ENCODE data around the gene PLIN3.
A peak's percentile ranks its signal among the peaks of the same experiment; 100 is the strongest.
"Not testable (repeated sequence)": the region's sequence is repeated elsewhere in the genome, so short reads cannot be mapped to it uniquely, and the experiment has no call there.

Gene PLIN3

DNA sequence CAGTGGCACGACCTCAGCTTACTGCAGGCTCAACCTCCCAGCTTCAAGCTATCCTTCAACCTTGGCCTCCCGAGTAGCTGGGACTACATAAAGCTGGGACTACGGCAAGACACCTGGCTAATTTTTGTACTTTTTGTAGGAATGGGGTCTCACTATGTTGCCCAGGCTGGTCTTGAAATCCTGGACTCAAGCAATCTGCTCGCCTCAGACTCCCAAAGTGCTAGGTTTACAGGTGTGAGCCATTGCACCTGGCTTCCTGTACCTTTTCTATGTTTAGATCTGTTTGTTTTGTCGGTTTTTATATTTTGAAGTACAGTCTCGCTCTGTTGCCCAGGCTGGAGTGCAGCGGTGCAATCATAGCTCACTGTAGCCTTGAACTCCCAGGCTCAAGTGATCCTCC lies 18.4 kb downstream of the PLIN3 start:
- H3K4me2 ChIP-seq = peak overlapping the region; percentile 14; the same call in 1 of the 2 replicates
- no peak for TF ChIP-seq Cebpa-rat (IDR thresholded peaks at IDR 0.05)
- H3K4me1 ChIP-seq = peaks cover 31% of the 10 kb centered on the region
- peaks cover 100% of the 10 kb centered on the region for H3K36me3 ChIP-seq
- peaks cover 36% of the 10 kb centered on the region for H4K20me1 ChIP-seq
- H3K27ac ChIP-seq = no peak overlapping the region
- H3K9me3 ChIP-seq = no peaks in the 10 kb centered on the region
- H3K9ac ChIP-seq = no peak overlapping the region
- no peak overlapping the region for H3K4me3 ChIP-seq
- no peaks in the 10 kb centered on the region for H3K27me3 ChIP-seq

DNA sequence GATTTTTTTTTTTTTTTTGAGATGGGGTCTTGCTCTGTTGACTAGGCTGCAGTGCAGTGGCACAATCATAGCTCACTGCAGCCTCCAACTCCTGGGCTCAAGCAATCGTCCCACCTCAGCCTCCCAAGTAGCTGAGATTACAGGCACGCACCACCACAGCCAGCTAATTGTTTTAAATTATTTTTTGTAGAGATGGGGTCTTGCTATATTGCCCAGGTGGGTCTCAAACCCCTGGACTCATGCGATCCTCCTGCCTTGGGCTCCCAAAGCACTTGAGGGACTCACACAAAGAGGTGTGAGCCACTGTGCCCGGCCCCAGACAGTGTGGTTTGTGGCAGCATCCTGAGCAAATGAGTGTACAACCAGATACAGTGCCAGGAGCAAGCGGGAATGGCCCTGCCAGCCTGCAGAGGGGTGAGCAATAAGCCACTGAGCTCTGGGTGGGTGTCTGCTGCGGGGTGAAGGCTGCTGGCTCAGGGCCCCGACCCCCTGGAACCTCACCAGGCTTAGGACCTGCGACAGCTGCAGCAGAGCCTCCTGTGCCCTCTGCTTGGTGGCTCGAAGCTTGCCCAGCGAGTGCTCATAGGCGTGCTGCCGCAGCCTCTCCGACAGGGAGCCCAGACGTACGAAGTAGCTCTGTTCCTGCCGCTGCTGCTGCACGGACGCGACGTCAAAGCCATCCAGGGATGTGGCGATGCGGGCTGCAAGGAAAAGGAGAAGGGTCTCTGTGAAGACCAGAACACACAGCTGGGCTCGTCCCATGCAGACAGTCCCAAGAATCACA lies 20.1 kb downstream of the PLIN3 start:
- Histone ChIP-seq H3K4me3 (no peak overlapping the region), H3K9ac (no peak overlapping the region), H3K27me3 (no peaks in the 10 kb centered on the region), H3K9me3 (no peaks in the 10 kb centered on the region), H3K4me1 (peaks cover 31% of the 10 kb centered on the region), H3K27ac (no peak overlapping the region), H3K4me2 (no peak overlapping the region), H3K36me3 (peaks cover 100% of the 10 kb centered on the region), H4K20me1 (peaks cover 33% of the 10 kb centered on the region)
- TF ChIP-seq Cebpa-rat (IDR thresholded peaks at IDR 0.05) = no peak

DNA sequence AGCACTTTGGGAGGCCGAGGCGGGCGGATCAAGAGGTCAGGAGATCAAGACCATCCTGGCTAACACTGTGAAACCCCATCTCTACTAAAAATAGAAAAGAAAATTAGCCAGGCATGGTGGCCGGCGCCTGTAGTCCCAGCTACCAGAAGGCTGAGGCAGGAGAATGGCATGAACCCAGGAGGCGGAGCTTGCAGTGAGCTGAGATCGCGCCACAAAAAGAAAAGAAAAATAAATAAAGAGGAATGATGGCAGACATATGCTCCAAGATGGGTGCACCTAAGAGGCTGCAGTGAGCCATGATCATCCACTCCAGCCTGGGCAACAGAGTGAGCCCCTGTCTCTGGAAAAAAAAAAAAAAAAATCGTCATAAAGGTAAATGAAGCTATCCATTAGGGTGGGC lies 21.5 kb downstream of the PLIN3 start:
- not testable (repeated sequence) for H3K4me2 ChIP-seq, H3K27ac ChIP-seq, H3K9ac ChIP-seq, H3K4me3 ChIP-seq, H3K9me3 ChIP-seq, H3K27me3 ChIP-seq
- Histone ChIP-seq H3K4me1 (peaks cover 17% of the 10 kb centered on the region), H4K20me1 (0 out of 2 replicates have a peak, but pooled peaks cover 19% of the 10 kb centered on the region), H3K36me3 (peaks cover 100% of the 10 kb centered on the region)

DNA sequence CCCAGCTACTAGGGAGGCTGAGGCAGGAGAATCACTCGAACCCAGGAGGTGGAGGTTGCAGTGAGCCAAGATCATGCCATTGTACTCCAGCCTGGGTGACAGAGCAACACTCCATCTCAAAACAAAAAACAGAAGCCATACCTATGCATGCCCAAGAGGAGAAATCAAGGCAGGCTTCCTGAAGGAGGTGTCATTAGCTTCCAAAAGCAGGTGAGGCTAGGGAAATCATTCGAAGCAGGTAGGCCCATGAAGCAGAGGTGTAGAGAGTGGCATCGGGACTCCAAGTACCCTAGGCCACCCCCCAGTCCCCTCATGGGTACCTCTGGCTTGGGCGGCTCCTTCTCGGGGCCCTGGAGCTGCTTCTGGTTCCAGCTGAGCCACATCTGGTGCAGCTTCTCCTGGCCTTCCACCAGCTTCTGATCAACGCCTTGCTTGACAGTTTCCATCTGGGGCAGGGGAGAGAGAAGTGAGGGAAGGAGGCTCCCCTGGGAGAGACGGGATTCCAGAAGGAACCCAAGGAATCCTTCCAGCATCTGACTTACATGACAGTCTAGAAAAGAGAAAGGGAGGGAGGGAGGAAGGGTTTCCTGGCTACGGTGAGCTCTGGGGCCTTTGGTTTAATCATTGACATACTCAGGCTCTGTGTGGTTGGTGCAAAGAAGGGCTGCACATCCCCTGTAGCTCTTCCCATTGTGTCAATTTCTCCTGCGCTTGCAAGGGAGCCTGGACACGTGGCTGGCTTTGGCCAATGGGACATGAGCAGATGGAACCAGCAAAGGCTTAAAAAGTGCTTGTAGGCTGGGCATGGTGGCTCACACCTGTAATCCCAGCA lies 22.9 kb downstream of the PLIN3 start:
- no peak for TF ChIP-seq Cebpa-rat (IDR thresholded peaks at IDR 0.05)
- Histone ChIP-seq H3K9ac (no peak overlapping the region), H3K27ac (no peak overlapping the region), H4K20me1 (0 out of 2 replicates have a peak, but pooled peaks cover 12% of the 10 kb centered on the region), H3K4me3 (no peak overlapping the region), H3K4me1 (peaks cover 9% of the 10 kb centered on the region), H3K36me3 (peaks cover 99% of the 10 kb centered on the region), H3K4me2 (no peak overlapping the region), H3K9me3 (no peaks in the 10 kb centered on the region), H3K27me3 (no peaks in the 10 kb centered on the region)

DNA sequence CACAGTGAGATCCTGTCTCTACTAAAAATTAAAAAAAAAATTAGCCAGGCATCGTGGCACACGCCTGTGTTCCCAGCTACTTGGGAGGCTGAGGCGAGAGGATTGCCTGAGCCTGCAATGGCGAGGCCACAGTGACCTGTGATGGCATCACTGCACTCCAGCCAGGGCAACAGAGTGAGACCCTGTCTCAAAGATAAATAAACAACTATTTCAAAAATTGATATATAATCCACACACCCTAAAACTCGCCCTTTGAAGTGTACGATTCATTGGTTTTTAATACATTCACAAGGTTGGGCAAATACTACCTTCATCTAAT lies 23.9 kb downstream of the PLIN3 start:
- H4K20me1 ChIP-seq = 0 out of 2 replicates have a peak, but pooled peaks cover 10% of the 10 kb centered on the region
- peaks cover 99% of the 10 kb centered on the region for H3K36me3 ChIP-seq
- no peak for TF ChIP-seq Cebpa-rat (IDR thresholded peaks at IDR 0.05)
- H3K27ac ChIP-seq = no peak overlapping the region
- H3K9ac ChIP-seq = no peak overlapping the region
- no peaks in the 10 kb centered on the region for H3K4me1 ChIP-seq
- no peak overlapping the region for H3K4me3 ChIP-seq
- H3K27me3 ChIP-seq = no peaks in the 10 kb centered on the region
- no peaks in the 10 kb centered on the region for H3K9me3 ChIP-seq
- H3K4me2 ChIP-seq = no peak overlapping the region

DNA sequence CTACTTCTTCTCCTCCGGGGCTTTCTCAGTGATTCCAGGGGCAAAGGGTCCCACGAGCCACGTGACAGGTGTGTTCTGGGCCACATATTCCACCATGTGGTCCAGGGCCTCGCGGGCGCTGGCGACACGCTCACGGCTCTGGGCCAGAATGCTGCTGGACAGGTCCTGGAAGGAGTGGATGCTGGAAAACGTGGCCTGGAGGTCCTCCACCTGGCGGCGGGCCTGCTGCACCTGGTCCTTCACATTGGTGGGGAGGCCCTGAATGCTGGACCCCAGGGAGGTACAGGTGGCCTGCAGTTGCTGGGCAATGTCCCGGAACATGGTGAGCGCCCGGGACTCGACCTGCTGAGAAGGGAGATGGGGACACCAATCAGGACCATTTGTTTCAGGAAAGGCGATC lies 28.3 kb downstream of the PLIN3 start:
- Histone ChIP-seq H3K9me3 (no peaks in the 10 kb centered on the region), H3K36me3 (peaks cover 79% of the 10 kb centered on the region), H3K4me1 (no peaks in the 10 kb centered on the region), H4K20me1 (no peaks in the 10 kb centered on the region), H3K4me2 (no peak overlapping the region), H3K9ac (no peak overlapping the region), H3K27ac (no peak overlapping the region), H3K27me3 (no peaks in the 10 kb centered on the region), H3K4me3 (no peak overlapping the region)
- TF ChIP-seq Cebpa-rat (IDR thresholded peaks at IDR 0.05) = no peak

DNA sequence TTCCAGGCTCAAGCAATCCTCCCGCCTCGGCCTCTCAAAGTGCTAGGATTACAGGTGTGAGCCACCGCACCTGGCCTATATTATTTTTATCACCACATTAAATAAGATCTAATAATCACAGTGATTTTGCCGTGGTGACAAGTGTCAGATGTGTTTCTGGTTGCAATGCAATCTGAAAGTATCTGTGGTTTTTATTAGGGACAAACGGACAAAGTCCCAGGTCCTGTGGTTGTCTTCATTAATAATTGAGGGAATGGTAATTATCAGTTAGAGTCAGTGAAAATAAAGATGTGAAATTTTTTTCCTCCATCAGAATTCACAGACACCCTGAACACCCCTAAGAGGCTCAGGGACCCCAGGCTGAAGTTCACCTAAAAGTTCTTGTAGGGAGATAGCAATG lies 34.7 kb downstream of the PLIN3 start:
- H3K4me2 ChIP-seq = no peak overlapping the region
- H3K27ac ChIP-seq = no peak overlapping the region
- H3K9me3 ChIP-seq = no peaks in the 10 kb centered on the region
- H3K27me3 ChIP-seq = no peaks in the 10 kb centered on the region
- H3K9ac ChIP-seq = no peak overlapping the region
- peaks cover 18% of the 10 kb centered on the region; the same call in 1 of the 2 replicates for H4K20me1 ChIP-seq
- peaks cover 15% of the 10 kb centered on the region for H3K36me3 ChIP-seq
- H3K4me1 ChIP-seq = peaks cover 33% of the 10 kb centered on the region
- TF ChIP-seq Cebpa-rat (IDR thresholded peaks at IDR 0.05) = no peak
- no peak overlapping the region for H3K4me3 ChIP-seq

DNA sequence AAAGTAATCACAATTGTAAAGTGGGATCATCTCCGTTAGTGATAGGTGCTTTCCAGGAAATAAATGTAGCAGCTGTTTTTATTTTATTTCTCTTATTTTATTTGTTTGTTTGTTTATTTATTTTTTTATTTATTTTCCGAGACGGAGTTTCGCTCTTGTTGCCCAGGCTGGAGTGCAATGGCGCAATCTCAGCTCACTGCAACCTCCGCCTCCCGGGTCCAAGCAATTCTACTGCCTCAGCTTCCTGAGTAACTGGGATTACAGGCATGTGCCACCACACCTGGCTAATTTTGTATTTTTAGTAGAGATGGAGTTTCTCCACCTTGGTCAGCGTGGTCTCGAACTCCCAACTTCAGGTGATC lies 35.5 kb downstream of the PLIN3 start:
- TF ChIP-seq Cebpa-rat (IDR thresholded peaks at IDR 0.05) = peak; percentile 56; the same call in 1 of the 2 replicates
- Histone ChIP-seq H4K20me1 (peaks cover 23% of the 10 kb centered on the region; the same call in 1 of the 2 replicates), H3K27ac (peak overlapping the region; percentile 91), H3K4me3 (peak overlapping the region; percentile 90), H3K9ac (peak overlapping the region; percentile 92), H3K4me1 (peaks cover 33% of the 10 kb centered on the region), H3K4me2 (peak overlapping the region; percentile 94)
- not testable (repeated sequence) for H3K36me3 ChIP-seq, H3K27me3 ChIP-seq, H3K9me3 ChIP-seq

DNA sequence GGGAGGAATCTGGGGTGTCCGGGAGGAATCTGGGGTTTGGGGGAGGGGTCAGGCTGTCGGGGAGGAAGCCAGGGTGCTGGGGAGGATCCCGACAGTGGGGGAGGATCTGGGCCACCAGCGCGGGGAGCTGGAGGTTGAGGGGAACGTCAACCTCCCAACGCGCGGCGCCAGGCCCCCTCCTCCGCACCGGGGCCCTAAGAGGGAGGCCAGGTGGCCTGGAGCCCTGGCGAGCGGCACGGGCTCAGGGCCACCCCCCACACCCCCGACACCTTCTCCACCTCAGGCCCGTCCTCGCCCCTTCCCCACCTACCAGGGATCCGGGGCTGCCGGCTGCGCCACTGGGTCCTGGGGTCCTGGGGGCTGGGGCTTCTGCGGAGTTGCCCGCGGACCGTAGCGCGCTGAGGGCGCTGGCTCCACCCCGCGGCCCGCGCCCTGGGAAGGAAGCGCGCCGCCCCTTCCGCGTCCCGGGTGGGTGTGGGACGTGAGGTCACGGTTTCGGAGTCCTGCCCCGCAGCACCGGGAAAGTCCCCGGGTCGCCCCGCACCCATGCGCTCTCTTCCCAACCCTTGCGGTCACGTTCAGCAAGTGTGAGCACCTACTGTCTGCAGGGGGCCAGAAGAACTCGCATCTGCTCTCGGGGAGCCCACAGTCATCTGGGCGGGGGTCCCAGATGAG lies 36.0 kb downstream of the PLIN3 start, which contains the start of gene TICAM1:
TSS of gene TICAM1 (minus strand) at position 409 of the 675 bp plus-strand sequence. CDS start 13,335 bp downstream, outside the sequence.
- peak within 1 kb of the TSS; percentile 92 for H3K9ac ChIP-seq
- 0 out of 2 replicates have a peak, but pooled peaks cover 8% of the 10 kb centered on the region for H3K36me3 ChIP-seq
- peaks cover 33% of the 10 kb centered on the region for H3K4me1 ChIP-seq
- peak within 1 kb of the TSS; percentile 91 for H3K27ac ChIP-seq
- H3K27me3 ChIP-seq = no peaks in the 10 kb centered on the region
- peak within 1 kb of the TSS; percentile 94 for H3K4me2 ChIP-seq
- TF ChIP-seq Cebpa-rat (IDR thresholded peaks at IDR 0.05) = no peak
- peaks cover 27% of the 10 kb centered on the region; the same call in 1 of the 2 replicates for H4K20me1 ChIP-seq
- peak within 1 kb of the TSS; percentile 90 for H3K4me3 ChIP-seq
- no peaks in the 10 kb centered on the region for H3K9me3 ChIP-seq
